Naive B cell (primary cell): ENCODE measurements around the gene RIMBP2. TPM values are rescaled to one million over a fixed set of nuclear protein-coding genes. Genes with fewer than 3 reads are reported as not detected.
A peak's percentile ranks its signal among the peaks of the same experiment; 100 is the strongest.

Source experiments
- ATAC-seq, 2 donors: fragments of 150-1000 bp; cut with Tn5 transposase; 2 replicates each; pipeline ENCODE4 v1.10.0; 2021; ENCODE audit warnings: low read depth in 2 of 2, mild to moderate bottlenecking in 2 of 2, moderate library complexity in 2 of 2
- DNase-seq: peaks from one replicate; pipeline ENCODE4 v3.0.0; 2022
- H3K27ac Mint-ChIP-seq, 6 donors: one replicate each; pipeline ENCODE4 v1.8.0; 2020 to 2022; ENCODE audit warnings: mild to moderate bottlenecking in 6 of 6, mixed read lengths in 6 of 6, moderate library complexity in 5 of 6, inconsistent platforms in 2 of 6
- H3K27me3 Mint-ChIP-seq, 3 donors: one replicate each; pipeline ENCODE4 v1.8.0; 2021 to 2022; ENCODE audit warnings: mixed read lengths in 3 of 3, mild to moderate bottlenecking in 1 of 3
- H3K36me3 Mint-ChIP-seq, 2 donors: one replicate each; pipeline ENCODE4 v1.8.0; 2020 to 2022; ENCODE audit warnings: mixed read lengths in 2 of 2, inconsistent platforms in 1 of 2, mild to moderate bottlenecking in 1 of 2
- H3K4me1 Mint-ChIP-seq, 3 donors: one replicate each; pipeline ENCODE4 v1.8.0; 2020 to 2022; ENCODE audit warnings: mixed read lengths in 3 of 3, inconsistent platforms in 1 of 3, mild to moderate bottlenecking in 1 of 3, moderate library complexity in 1 of 3
- H3K4me3 Mint-ChIP-seq, 8 donors: one replicate each; pipeline ENCODE4 v1.8.0; 2020 to 2022; ENCODE audit warnings: mild to moderate bottlenecking in 8 of 8, mixed read lengths in 8 of 8, moderate library complexity in 8 of 8, inconsistent platforms in 2 of 8
- H3K9me3 Mint-ChIP-seq, 7 donors: one replicate each; pipeline ENCODE4 v1.8.0; 2020 to 2022; ENCODE audit warnings: mixed read lengths in 7 of 7, mild to moderate bottlenecking in 5 of 7, inconsistent platforms in 2 of 7, moderate library complexity in 1 of 7
- polyA plus RNA-seq, 6 donors: library from polyadenylated mRNA; unstranded; fragments of 300-500 nt; fragmentation: Illumina TruSeq; gene quantifications; one replicate each; pipeline ENCODE4 v1.2.3, GENCODE V29; 2021; ENCODE audit warnings: low read depth in 6 of 6

RIMBP2 gene
- polyA plus RNA-seq, 6 donors from 2014 or later = 0.04 TPM; not detected in 5

DNA sequence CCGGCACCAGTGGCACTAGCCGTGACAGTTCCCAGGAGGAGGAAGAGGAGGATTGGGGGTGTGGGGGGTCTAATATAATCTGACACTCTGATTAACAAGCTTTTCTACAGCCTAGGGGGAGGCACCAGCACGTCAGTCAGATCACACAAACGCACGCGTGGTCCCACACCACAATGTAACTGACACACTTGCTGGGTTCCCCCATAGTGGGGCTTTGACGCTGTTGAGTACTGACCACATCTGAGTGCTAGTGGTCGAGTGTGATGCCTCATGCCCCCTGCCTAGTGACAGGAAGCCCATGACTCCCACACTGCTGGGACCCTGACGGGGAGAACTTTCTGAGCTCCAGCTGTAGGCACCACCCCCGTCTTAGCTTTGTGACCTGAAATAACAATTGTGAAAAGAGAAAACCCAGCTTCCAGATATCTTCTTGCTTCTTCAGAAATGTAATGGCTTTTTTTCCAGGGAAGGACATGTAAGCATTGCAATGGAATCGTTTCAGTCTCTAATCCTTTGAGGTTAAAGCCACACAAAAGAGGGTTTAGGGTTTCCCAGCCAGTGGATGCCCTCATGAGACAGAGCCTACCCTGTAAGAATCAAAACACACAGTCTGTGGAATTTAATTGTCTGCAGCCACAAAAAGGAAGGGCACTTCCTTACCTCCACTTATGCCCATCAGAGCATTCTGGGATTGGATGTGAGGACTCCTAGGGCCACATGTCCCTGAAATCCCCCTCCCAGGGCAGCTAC lies 194.5 kb downstream of the RIMBP2 start:
- peak overlapping the region in 1 of 8 donors; percentile 86 for H3K4me3 Mint-ChIP-seq
- no peak for DNase-seq
- H3K27ac Mint-ChIP-seq = no peak overlapping the region
- no peaks in the 10 kb centered on the region for H3K36me3 Mint-ChIP-seq
- H3K9me3 Mint-ChIP-seq = peaks cover 2 to 13% (median 3%) of the 10 kb centered on the region in 7 donors
- H3K27me3 Mint-ChIP-seq = peaks cover 0 to 14% (median 12%) of the 10 kb centered on the region in 3 donors
- ATAC-seq = no peak
- no peaks in the 10 kb centered on the region for H3K4me1 Mint-ChIP-seq

DNA sequence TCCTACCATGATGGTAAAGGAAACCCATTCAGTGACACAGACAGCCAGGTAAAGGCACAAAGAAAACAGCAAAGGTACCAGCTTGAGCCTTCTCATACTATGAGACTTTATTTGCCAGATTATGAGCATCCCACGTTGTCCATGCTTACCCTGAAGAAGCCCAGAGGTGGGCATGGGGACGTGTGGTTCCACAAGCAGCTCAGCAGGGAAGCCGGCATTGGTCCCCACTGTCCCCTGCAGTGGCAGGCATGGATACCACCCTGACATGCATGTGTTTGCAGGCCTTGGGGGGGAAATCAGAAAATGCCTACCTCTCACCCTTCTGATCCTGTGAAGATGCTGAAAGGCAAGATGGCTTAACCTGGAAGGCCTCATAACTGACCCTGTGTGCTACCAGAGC lies 195.3 kb downstream of the RIMBP2 start:
- no peak overlapping the region for H3K4me3 Mint-ChIP-seq
- peaks cover 2 to 19% (median 7%) of the 10 kb centered on the region in 7 donors for H3K9me3 Mint-ChIP-seq
- no peak for DNase-seq
- no peak overlapping the region for H3K27ac Mint-ChIP-seq
- H3K36me3 Mint-ChIP-seq = no peaks in the 10 kb centered on the region
- peaks cover 0 to 14% (median 12%) of the 10 kb centered on the region in 3 donors for H3K27me3 Mint-ChIP-seq
- H3K4me1 Mint-ChIP-seq = no peaks in the 10 kb centered on the region
- no peak for ATAC-seq

DNA sequence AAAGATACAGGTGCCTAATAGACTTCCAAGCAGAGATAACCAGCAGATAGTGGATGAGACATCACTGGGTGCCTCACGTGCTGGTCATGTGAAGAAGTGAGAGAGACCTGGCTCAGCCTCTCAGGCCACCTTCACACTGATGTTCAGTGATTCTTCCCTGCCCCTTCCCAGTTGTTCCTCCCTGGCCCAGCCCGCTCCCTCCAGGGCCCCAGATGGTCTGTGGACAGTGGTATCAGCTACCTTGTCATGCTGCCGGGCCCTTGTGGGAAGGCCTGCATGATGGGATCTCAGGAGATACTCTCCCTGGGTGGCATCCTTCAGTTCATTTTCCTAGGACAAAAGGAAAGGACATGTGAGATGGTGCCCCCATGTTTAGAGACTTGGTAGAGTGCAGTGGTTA lies 198.5 kb downstream of the RIMBP2 start:
- peaks cover 0 to 8% (median 0%) of the 10 kb centered on the region in 3 donors for H3K27me3 Mint-ChIP-seq
- DNase-seq = no peak
- H3K4me3 Mint-ChIP-seq = no peak overlapping the region
- H3K4me1 Mint-ChIP-seq = no peaks in the 10 kb centered on the region
- no peak for ATAC-seq
- no peak overlapping the region for H3K27ac Mint-ChIP-seq
- no peaks in the 10 kb centered on the region for H3K36me3 Mint-ChIP-seq
- peaks cover 0 to 17% (median 7%) of the 10 kb centered on the region in 7 donors for H3K9me3 Mint-ChIP-seq

DNA sequence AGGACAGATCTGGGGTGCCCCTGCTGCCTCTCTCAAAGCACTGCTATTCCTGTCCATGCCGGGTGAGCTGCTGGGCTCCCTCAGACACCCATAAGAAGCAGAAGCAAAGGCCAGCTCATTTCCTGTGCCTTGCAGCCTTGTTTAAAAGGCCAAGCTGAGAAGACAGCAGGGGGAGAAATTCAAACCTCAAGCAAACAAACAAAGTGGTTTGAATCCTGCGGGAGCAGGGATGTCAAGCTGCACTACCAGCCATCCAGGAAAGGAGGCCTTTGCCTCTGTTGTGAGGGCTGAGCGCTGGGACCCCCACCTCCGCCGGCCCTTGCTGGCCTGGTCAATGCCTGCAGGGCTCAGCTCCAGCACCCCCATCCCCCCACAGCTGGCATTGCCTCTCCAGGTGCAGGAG lies 201.9 kb downstream of the RIMBP2 start:
- no peak for ATAC-seq
- Mint-ChIP-seq H3K36me3 (no peaks in the 10 kb centered on the region), H3K4me1 (no peaks in the 10 kb centered on the region), H3K27me3 (no peaks in the 10 kb centered on the region), H3K4me3 (no peak overlapping the region), H3K27ac (no peak overlapping the region), H3K9me3 (peaks cover 0 to 17% (median 7%) of the 10 kb centered on the region in 7 donors)
- no peak for DNase-seq

DNA sequence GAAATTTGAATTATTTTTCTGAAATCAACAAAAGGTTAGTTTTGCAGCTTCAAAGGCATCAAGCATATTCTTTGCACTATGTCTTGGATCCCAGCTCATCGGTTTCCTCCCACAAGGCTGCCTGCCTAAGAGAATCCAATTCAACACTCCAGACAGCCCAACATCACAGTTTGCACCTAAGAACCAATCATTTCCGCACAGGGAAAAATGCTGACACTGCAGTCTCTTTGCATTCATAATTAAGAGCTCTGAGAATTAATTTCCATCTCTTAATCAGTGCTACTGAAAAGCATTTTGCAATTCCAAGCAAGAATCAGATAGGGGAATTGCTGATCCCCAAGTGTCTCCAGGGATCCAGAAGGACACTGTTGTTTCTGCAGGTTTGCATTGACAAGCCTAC lies 202.5 kb downstream of the RIMBP2 start:
- Mint-ChIP-seq H3K27me3 (no peaks in the 10 kb centered on the region), H3K36me3 (no peaks in the 10 kb centered on the region), H3K4me1 (no peaks in the 10 kb centered on the region), H3K4me3 (no peak overlapping the region), H3K9me3 (peaks cover 0 to 16% (median 7%) of the 10 kb centered on the region in 7 donors), H3K27ac (no peak overlapping the region)
- ATAC-seq = no peak
- no peak for DNase-seq

DNA sequence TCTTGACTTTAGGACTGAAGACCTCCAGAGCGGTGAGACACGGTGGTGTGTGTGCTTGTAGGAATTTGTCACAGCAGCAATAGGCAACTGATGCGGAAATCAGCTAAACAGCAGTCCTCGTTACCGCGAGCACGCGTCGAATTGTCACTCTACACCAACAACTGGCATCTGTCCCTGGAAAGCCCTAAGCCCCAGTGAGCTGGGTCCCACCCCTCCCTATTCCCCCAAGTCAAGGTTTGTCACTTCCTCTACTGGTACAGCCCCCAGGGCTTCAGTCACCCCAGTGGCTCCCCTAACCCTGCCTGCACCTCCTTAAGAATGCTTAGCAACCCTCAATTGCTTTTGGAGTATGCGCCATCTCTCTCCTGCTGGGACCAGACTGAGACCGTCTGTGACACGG lies 204.8 kb downstream of the RIMBP2 start:
- no peak for DNase-seq
- Mint-ChIP-seq H3K27me3 (no peaks in the 10 kb centered on the region), H3K4me3 (no peak overlapping the region), H3K9me3 (peaks cover 0 to 15% (median 4%) of the 10 kb centered on the region in 7 donors), H3K27ac (no peak overlapping the region), H3K4me1 (no peaks in the 10 kb centered on the region), H3K36me3 (no peaks in the 10 kb centered on the region)
- no peak for ATAC-seq

DNA sequence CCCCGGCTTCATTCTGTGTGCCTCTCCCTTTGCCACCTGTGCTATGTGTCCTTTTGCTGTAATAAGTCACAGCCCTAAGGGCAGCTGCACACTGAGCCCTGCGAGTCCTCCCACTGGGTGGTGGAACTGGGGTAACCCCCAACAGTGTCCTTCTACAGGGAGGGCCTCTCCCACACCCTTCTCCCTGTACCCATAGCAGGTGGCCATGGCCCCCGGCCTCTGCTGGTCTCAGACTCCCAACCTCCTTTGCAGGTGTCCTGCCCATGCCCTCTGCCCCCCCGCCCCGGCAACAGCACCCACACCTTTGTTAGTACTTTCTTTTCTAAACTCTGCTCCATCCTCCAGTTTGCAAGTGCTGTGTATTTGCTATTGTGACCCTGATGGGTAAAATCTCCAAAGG lies 206.6 kb downstream of the RIMBP2 start:
- Mint-ChIP-seq H3K36me3 (no peaks in the 10 kb centered on the region), H3K27ac (no peak overlapping the region), H3K4me3 (no peak overlapping the region), H3K9me3 (peaks cover 0 to 6% (median 0%) of the 10 kb centered on the region in 7 donors), H3K4me1 (no peaks in the 10 kb centered on the region), H3K27me3 (no peaks in the 10 kb centered on the region)
- ATAC-seq = no peak
- no peak for DNase-seq

DNA sequence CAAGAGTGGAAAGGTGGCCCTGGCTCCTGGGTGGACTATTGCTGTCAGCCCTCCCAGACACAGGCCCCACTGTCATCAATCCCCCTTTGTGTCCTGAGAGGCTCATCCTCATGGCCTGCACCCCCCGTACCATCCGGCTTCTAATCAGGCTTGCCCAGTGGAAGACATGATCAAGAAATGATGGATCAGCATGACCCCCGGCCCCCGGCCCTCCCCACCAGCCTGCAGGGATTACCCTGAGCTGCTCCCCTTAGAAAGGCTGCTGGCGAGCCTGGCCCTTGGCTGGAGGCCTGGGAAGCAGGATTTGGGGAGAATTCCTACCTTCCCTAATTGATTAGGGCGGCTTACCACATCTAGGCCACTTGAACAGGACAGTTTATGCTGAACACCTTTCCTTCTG lies 207.3 kb downstream of the RIMBP2 start:
- H3K27me3 Mint-ChIP-seq = no peaks in the 10 kb centered on the region
- ATAC-seq = no peak
- no peaks in the 10 kb centered on the region for H3K36me3 Mint-ChIP-seq

DNA sequence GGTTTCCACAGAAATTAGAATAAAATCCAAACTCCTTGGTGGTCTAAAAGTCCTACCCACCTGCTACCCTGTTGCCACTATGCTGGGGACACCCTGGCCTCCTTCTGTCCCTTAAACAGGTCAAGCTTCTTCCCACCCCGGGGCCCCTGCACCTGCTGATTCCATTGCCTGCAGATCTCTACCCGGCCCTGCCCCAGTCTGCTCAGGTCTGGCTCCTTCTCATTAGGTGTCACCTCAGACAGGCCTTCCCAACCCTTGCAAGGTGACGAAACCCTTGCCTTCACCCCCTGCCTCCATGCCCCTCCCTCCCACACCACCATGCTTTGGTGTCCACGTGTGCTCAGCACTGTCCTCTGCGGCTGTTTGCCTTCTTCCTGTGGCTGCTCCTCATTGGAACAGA lies 207.8 kb downstream of the RIMBP2 start:
- Mint-ChIP-seq H3K4me3 (no peak overlapping the region), H3K27ac (no peak overlapping the region), H3K9me3 (peaks cover 0 to 6% (median 0%) of the 10 kb centered on the region in 7 donors), H3K27me3 (no peaks in the 10 kb centered on the region), H3K36me3 (no peaks in the 10 kb centered on the region), H3K4me1 (no peaks in the 10 kb centered on the region)
- DNase-seq (no peak), ATAC-seq (no peak)

More for the DNA sequence above, 207.3 kb downstream of the RIMBP2 start:
- H3K27ac Mint-ChIP-seq = no peak overlapping the region
- H3K9me3 Mint-ChIP-seq = peaks cover 0 to 6% (median 0%) of the 10 kb centered on the region in 7 donors
- DNase-seq = no peak
- no peak overlapping the region for H3K4me3 Mint-ChIP-seq
- no peaks in the 10 kb centered on the region for H3K4me1 Mint-ChIP-seq

DNA sequence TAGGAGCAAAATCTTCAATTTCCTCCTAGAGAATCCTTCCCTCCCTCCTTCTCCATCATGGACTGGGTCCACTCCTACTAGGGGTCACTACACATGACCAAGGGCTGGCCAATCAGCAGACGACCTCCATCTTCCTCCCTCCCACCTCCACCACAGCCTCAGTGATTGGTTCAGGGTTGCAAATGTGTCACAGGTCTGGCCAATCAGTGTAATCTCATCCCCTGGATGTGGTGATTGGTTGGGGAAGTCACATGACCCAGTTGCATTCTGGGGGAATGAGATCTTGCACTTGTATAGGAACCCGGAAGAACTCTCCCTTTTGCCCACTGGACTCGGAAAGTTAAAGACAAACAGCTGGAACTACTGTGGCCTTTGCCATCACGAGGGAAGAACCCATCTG lies 209.3 kb downstream of the RIMBP2 start:
- DNase-seq (no peak), ATAC-seq (no peak)
- H3K36me3 Mint-ChIP-seq = no peaks in the 10 kb centered on the region
- H3K9me3 Mint-ChIP-seq = peaks cover 0 to 6% (median 2%) of the 10 kb centered on the region in 7 donors
- no peak overlapping the region for H3K4me3 Mint-ChIP-seq
- no peaks in the 10 kb centered on the region for H3K4me1 Mint-ChIP-seq
- H3K27me3 Mint-ChIP-seq = no peaks in the 10 kb centered on the region
- H3K27ac Mint-ChIP-seq = no peak overlapping the region

DNA sequence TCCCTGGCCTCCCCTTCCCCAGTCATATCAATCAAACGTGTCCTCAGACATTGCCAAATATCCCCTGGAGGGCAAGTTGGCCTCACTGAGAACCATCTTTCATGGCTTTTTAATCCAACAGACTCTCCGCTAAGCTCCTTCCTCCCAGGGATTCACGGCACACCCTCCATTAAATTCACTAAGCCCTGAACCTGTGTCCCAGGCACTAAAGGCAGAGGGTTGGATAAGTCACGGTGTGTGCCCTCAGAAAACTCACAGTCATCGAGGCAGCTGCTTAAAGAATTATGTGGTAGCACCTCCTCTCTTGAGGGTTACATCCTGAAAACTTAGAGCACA lies 211.3 kb downstream of the RIMBP2 start:
- H3K4me3 Mint-ChIP-seq = no peak overlapping the region
- no peaks in the 10 kb centered on the region for H3K36me3 Mint-ChIP-seq
- no peaks in the 10 kb centered on the region for H3K4me1 Mint-ChIP-seq
- ATAC-seq (no peak), DNase-seq (no peak)
- H3K9me3 Mint-ChIP-seq = peaks cover 0 to 9% (median 0%) of the 10 kb centered on the region in 7 donors
- H3K27ac Mint-ChIP-seq = no peak overlapping the region
- H3K27me3 Mint-ChIP-seq = no peaks in the 10 kb centered on the region

DNA sequence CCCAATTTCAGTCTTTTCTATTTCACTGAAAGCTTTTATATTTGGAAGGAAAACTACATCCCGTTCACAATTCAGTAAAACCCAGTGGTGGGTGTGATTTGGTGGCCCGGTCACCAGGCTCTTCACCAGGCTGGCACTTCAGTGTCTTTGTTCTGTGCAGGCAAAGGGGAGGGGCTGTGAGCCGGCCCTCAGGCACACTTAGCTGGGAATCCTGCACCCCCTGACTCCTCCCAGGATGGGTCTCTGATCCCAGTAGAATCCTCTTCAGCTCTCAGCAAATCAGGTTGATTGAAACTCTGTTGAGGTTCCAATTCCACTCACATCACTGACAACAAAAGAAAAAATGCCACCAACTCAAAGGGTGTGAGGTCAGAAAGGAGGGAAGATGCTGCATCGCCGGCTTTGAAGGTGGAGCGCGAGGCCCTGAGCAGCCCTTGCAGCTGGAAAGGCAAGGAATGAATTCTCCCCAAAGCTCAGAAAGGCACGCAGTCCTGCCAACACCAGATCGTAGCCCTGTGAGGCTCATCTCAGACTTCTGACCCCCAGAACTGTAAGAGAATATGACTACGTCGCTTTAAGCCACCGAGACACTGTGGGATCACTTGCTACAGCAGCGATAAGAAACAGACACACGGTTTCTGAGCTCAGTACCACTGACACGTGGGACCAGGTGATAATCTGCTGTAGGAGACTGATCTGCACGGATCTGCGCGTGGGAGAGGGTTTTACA lies 211.8 kb downstream of the RIMBP2 start:
- Mint-ChIP-seq H3K9me3 (peaks cover 0 to 9% (median 0%) of the 10 kb centered on the region in 7 donors), H3K27ac (no peak overlapping the region), H3K27me3 (no peaks in the 10 kb centered on the region), H3K4me3 (no peak overlapping the region), H3K4me1 (no peaks in the 10 kb centered on the region), H3K36me3 (no peaks in the 10 kb centered on the region)
- DNase-seq (no peak), ATAC-seq (no peak)

DNA sequence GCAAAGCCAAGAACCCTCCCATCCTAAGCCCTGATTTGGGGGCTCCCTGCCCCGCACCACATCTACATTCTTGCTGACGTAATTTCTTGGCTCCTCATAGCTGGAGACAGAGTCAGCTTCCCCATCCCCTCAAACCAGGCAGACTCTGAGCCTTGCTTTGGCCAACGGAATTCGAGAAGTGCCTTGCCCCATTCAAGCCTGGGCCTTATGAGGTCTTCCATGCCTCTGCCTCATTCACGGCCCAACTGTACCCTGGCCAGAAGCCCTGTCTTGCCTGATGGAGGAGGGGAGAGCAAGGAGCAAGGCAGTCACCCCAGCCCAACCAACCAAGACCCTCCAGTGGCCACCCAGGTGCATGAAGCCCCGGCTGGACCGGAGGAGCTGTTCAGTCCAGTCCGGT lies 214.3 kb downstream of the RIMBP2 start:
- DNase-seq (no peak), ATAC-seq (no peak)
- Mint-ChIP-seq H3K36me3 (no peaks in the 10 kb centered on the region), H3K4me1 (no peaks in the 10 kb centered on the region), H3K27me3 (no peaks in the 10 kb centered on the region), H3K9me3 (peaks cover 0 to 10% (median 0%) of the 10 kb centered on the region in 7 donors), H3K27ac (peak overlapping the region in 1 of 6 donors; percentile 67), H3K4me3 (no peak overlapping the region)

DNA sequence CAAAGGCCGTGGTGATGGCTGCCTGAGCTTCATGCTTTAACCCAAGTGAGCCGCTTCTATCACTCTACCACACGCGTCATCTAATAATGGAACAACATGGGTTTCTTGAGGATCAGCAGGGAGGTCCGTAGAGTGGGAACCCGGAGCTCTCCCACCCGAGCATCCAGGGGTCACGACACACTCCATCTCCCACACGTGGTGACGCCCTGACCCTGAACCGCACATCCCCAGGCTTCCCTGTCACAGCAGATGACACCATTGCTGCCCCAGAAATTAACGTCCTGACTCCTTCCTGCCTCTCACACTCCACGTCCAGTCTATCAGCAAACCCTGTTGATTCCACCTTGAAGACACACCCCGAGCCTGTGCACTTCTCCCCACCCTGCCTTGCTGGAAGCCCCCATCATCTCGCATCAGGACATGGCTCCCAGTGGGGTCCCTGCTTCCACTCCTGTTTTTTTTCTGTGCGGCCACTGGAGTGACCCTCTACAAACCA lies 215.2 kb downstream of the RIMBP2 start:
- peaks cover 0 to 10% (median 0%) of the 10 kb centered on the region in 7 donors for H3K9me3 Mint-ChIP-seq
- H3K36me3 Mint-ChIP-seq = no peaks in the 10 kb centered on the region
- no peaks in the 10 kb centered on the region for H3K4me1 Mint-ChIP-seq
- DNase-seq (no peak), ATAC-seq (no peak)
- H3K27ac Mint-ChIP-seq = peak overlapping the region in 1 of 6 donors; percentile 27
- H3K27me3 Mint-ChIP-seq = no peaks in the 10 kb centered on the region
- H3K4me3 Mint-ChIP-seq = no peak overlapping the region
